CD4-positive, alpha-beta memory T cell (primary cell): ENCODE measurements around the gene SFPQ. TPM values are rescaled to one million over a fixed set of nuclear protein-coding genes. Genes with fewer than 3 reads are reported as not detected.

Experiments used
- CTCF ChIA-PET: fragments of 350-600 bp; sonication (Branson Sonifier 250); formaldehyde crosslinking; loops from one replicate; lab custom pipeline; 2021; ENCODE audit warnings: inconsistent platforms; ENCODE audit not compliant: partially characterized antibody; lab: Charles Lee
- POLR2A ChIA-PET: fragments of 350-600 bp; sonication (Branson Sonifier 250); formaldehyde crosslinking; loops from one replicate; lab custom pipeline; 2021; ENCODE audit not compliant: partially characterized antibody; lab: Charles Lee
- DNase-seq, 5 donors: peaks; one replicate each; pipeline versions ENCODE4 v3.0.0 to v3.0.0-alpha.2; 2020 to 2022; ENCODE audit warnings: mixed read lengths in 1 of 5
- H3K27ac ChIP-seq: one replicate; pipeline ENCODE4 v1.7.0; 2013; ENCODE audit warnings: low read depth, low read length
- H3K27me3 ChIP-seq: 2 replicates; pipeline ENCODE4 v1.7.0; 2013; ENCODE audit warnings: mild to moderate bottlenecking, low read length, moderate library complexity; ENCODE audit not compliant: insufficient read depth
- H3K36me3 ChIP-seq: 2 replicates; pipeline ENCODE4 v1.7.0; 2013; ENCODE audit warnings: mild to moderate bottlenecking, low read length, moderate library complexity; ENCODE audit not compliant: insufficient read depth
- H3K4me1 ChIP-seq: 2 replicates; pipeline ENCODE4 v1.7.0; 2013; ENCODE audit warnings: mild to moderate bottlenecking, low read length, moderate library complexity; ENCODE audit not compliant: insufficient read depth
- H3K4me3 ChIP-seq, 2 donors: one replicate each; pipeline ENCODE4 v1.7.0; 2013; ENCODE audit warnings: low read length in 2 of 2, mild to moderate bottlenecking in 1 of 2
- H3K9me3 ChIP-seq, 2 donors: one replicate each; pipeline ENCODE4 v1.7.0; 2013; ENCODE audit warnings: low read length in 2 of 2, control low read depth in 1 of 2; ENCODE audit not compliant: control insufficient read depth in 1 of 2
- H3K27ac Mint-ChIP-seq, 7 donors: one replicate each; pipeline ENCODE4 v1.8.0; 2020 to 2021; ENCODE audit warnings: mixed read lengths in 7 of 7, mild to moderate bottlenecking in 6 of 7, inconsistent platforms in 3 of 7, moderate library complexity in 3 of 7
- H3K27me3 Mint-ChIP-seq, 2 donors: one replicate each; pipeline ENCODE4 v1.8.0; 2020 to 2021; ENCODE audit warnings: mixed read lengths in 2 of 2
- H3K36me3 Mint-ChIP-seq, 2 donors: one replicate each; pipeline ENCODE4 v1.8.0; 2020 to 2021; ENCODE audit warnings: mixed read lengths in 2 of 2, inconsistent platforms in 1 of 2, mild to moderate bottlenecking in 1 of 2
- H3K4me1 Mint-ChIP-seq, 4 donors: one replicate each; pipeline ENCODE4 v1.8.0; 2020 to 2021; ENCODE audit warnings: mixed read lengths in 4 of 4, mild to moderate bottlenecking in 1 of 4
- H3K4me3 Mint-ChIP-seq, 8 donors: one replicate each; pipeline ENCODE4 v1.8.0; 2020 to 2021; ENCODE audit warnings: mixed read lengths in 8 of 8, mild to moderate bottlenecking in 7 of 8, moderate library complexity in 6 of 8, inconsistent platforms in 3 of 8
- H3K9me3 Mint-ChIP-seq, 8 donors: one replicate each; pipeline ENCODE4 v1.8.0; 2020 to 2021; ENCODE audit warnings: mixed read lengths in 8 of 8, mild to moderate bottlenecking in 5 of 8, inconsistent platforms in 3 of 8, moderate library complexity in 1 of 8
- intact Hi-C: fragments of 100-400 bp; cut with micrococcal nuclease; formaldehyde crosslinking; loops from one replicate; pipeline ENCODE4 v1.15.1; 2023
- polyA plus RNA-seq, 2 donors: library from polyadenylated mRNA; unstranded; fragments of 300-500 nt; fragmentation: Illumina TruSeq; gene quantifications; one replicate each; pipeline ENCODE4 v1.2.3, GENCODE V29; 2021
- total RNA-seq, 2 experiments: library from RNA; stranded (reverse); gene quantifications; one replicate each; pipeline ENCODE4 v1.2.3, GENCODE V29; 2021

Gene SFPQ
- total and polyA plus RNA-seq, 4 experiments from 2014 or later: 63.3 to 334 (median 238) TPM

GRCh38 chr1:35222322-35223083 is 29.6 kb upstream of the SFPQ start:
- H3K27me3 ChIP-seq: no peaks in the 10 kb centered on the region
- no peak overlapping the region for H3K4me3 Mint-ChIP-seq
- DNase-seq: no peak
- POLR2A ChIA-PET: no interaction called here
- H3K27ac Mint-ChIP-seq: no peak overlapping the region
- H3K4me3 ChIP-seq: no peak overlapping the region
- H3K4me1 ChIP-seq: no peaks in the 10 kb centered on the region
- no peaks in the 10 kb centered on the region for H3K9me3 ChIP-seq
- CTCF ChIA-PET: interaction anchor here (1.1 to 1.4 kb wide), 2 partner anchors 9 to 182 kb away, joined by 3 to 4 read pairs; no protein-coding TSS in a partner anchor
- intact Hi-C loops: no loop called here
- H3K4me1 Mint-ChIP-seq: no peaks in the 10 kb centered on the region
- H3K36me3 Mint-ChIP-seq: no peaks in the 10 kb centered on the region
- H3K27me3 Mint-ChIP-seq: peaks cover 2% of the 10 kb centered on the region in 2 donors
- H3K27ac ChIP-seq: no peak overlapping the region
- no peaks in the 10 kb centered on the region for H3K36me3 ChIP-seq
- peaks cover 0 to 1% (median 0%) of the 10 kb centered on the region in 8 donors for H3K9me3 Mint-ChIP-seq

GRCh38 chr1:35220976-35221375 is 28.0 kb upstream of the SFPQ start:
- ChIA-PET CTCF (no interaction called here), POLR2A (no interaction called here)
- no peaks in the 10 kb centered on the region for H3K4me1 ChIP-seq
- intact Hi-C loops: no loop called here
- peaks cover 0 to 1% (median 0%) of the 10 kb centered on the region in 8 donors for H3K9me3 Mint-ChIP-seq
- H3K27ac ChIP-seq: no peak overlapping the region
- peak in 4 of 5 donors; percentile 4 to 10 (median 8) for DNase-seq
- no peaks in the 10 kb centered on the region for H3K36me3 Mint-ChIP-seq
- no peaks in the 10 kb centered on the region for H3K27me3 ChIP-seq
- H3K27me3 Mint-ChIP-seq: peaks cover 0 to 2% of the 10 kb centered on the region in 2 donors
- H3K27ac Mint-ChIP-seq: no peak overlapping the region
- no peak overlapping the region for H3K4me3 Mint-ChIP-seq
- no peak overlapping the region for H3K4me3 ChIP-seq
- H3K9me3 ChIP-seq: no peaks in the 10 kb centered on the region
- no peaks in the 10 kb centered on the region for H3K36me3 ChIP-seq
- no peaks in the 10 kb centered on the region for H3K4me1 Mint-ChIP-seq

- H3K4me1 ChIP-seq: no peaks in the 10 kb centered on the region
- no peak overlapping the region for H3K4me3 ChIP-seq
- Mint-ChIP-seq H3K27me3 (peaks cover 0 to 2% of the 10 kb centered on the region in 2 donors), H3K9me3 (peaks cover 0 to 1% (median 0%) of the 10 kb centered on the region in 8 donors), H3K36me3 (no peaks in the 10 kb centered on the region), H3K27ac (no peak overlapping the region), H3K4me3 (no peak overlapping the region), H3K4me1 (peaks cover 0 to 4% (median 0%) of the 10 kb centered on the region in 4 donors)
- H3K36me3 ChIP-seq: no peaks in the 10 kb centered on the region
- intact Hi-C loops: no loop called here
- no peak overlapping the region for H3K27ac ChIP-seq
- POLR2A ChIA-PET: no interaction called here
- CTCF ChIA-PET: no interaction called here
- DNase-seq: no peak
- H3K9me3 ChIP-seq: no peaks in the 10 kb centered on the region
- no peaks in the 10 kb centered on the region for H3K27me3 ChIP-seq
Observed at GRCh38 chr1:35215346-35215745, 22.4 kb upstream of the SFPQ start.

- H3K9me3 ChIP-seq: no peaks in the 10 kb centered on the region
- CTCF ChIA-PET: interaction anchor here (0.8 kb wide), 1 partner anchor 8 kb away, joined by 4 read pairs; no protein-coding TSS in a partner anchor
- intact Hi-C loops: no loop called here
Observed at GRCh38 chr1:35211120-35211414, 18.1 kb upstream of the SFPQ start.

GRCh38 chr1:35210321-35211119 is 17.6 kb upstream of the SFPQ start:
- Histone ChIP-seq H3K4me3 (no peak overlapping the region), H3K27me3 (no peaks in the 10 kb centered on the region), H3K27ac (no peak overlapping the region), H3K9me3 (no peaks in the 10 kb centered on the region), H3K36me3 (no peaks in the 10 kb centered on the region), H3K4me1 (no peaks in the 10 kb centered on the region)
- ChIA-PET POLR2A (no interaction called here), CTCF (interaction anchor here (0.8 kb wide), 1 partner anchor 8 kb away, joined by 4 read pairs; no protein-coding TSS in a partner anchor)
- peak overlapping the region in 2 of 7 donors; percentile 42 to 46 for H3K27ac Mint-ChIP-seq
- H3K27me3 Mint-ChIP-seq: no peaks in the 10 kb centered on the region
- H3K36me3 Mint-ChIP-seq: no peaks in the 10 kb centered on the region
- peaks cover 0 to 1% (median 0%) of the 10 kb centered on the region in 8 donors for H3K9me3 Mint-ChIP-seq
- H3K4me3 Mint-ChIP-seq: no peak overlapping the region
- intact Hi-C loops: no loop called here
- peaks cover 0 to 4% (median 0%) of the 10 kb centered on the region in 4 donors for H3K4me1 Mint-ChIP-seq
- no peak for DNase-seq

More at GRCh38 chr1:35211120-35211414, 18.1 kb upstream of the SFPQ start:
- Mint-ChIP-seq H3K4me1 (peaks cover 0 to 4% (median 0%) of the 10 kb centered on the region in 4 donors), H3K4me3 (no peak overlapping the region), H3K9me3 (peaks cover 0 to 1% (median 0%) of the 10 kb centered on the region in 8 donors), H3K36me3 (no peaks in the 10 kb centered on the region), H3K27ac (no peak overlapping the region), H3K27me3 (no peaks in the 10 kb centered on the region)
- no peak for DNase-seq
- Histone ChIP-seq H3K27ac (no peak overlapping the region), H3K36me3 (no peaks in the 10 kb centered on the region), H3K27me3 (no peaks in the 10 kb centered on the region), H3K4me3 (no peak overlapping the region), H3K4me1 (no peaks in the 10 kb centered on the region)
- POLR2A ChIA-PET: no interaction called here

- H3K4me1 Mint-ChIP-seq: peaks cover 5 to 9% (median 7%) of the 10 kb centered on the region in 4 donors
- H3K27me3 Mint-ChIP-seq: peaks cover 0 to 3% of the 10 kb centered on the region in 2 donors
- DNase-seq: no peak
- ChIA-PET CTCF (interaction anchor here (0.7 to 3.8 kb wide), 6 partner anchors 8 to 359 kb away, joined by 3 to 54 read pairs (median 4); no protein-coding TSS in a partner anchor), POLR2A (no interaction called here)
- H3K27ac Mint-ChIP-seq: peak overlapping the region in 1 of 7 donors; percentile 42
- intact Hi-C loops: loop anchor here (2.0 to 5.0 kb wide), 2 partner anchors 344 to 572 kb away; no protein-coding TSS in a partner anchor
- Histone ChIP-seq H3K27ac (no peak overlapping the region), H3K4me3 (no peak overlapping the region), H3K4me1 (peaks cover 4% of the 10 kb centered on the region), H3K9me3 (no peaks in the 10 kb centered on the region), H3K27me3 (no peaks in the 10 kb centered on the region), H3K36me3 (no peaks in the 10 kb centered on the region)
- no peak overlapping the region for H3K4me3 Mint-ChIP-seq
- H3K9me3 Mint-ChIP-seq: peaks cover 0 to under 1% (median 0%) of the 10 kb centered on the region in 8 donors
- H3K36me3 Mint-ChIP-seq: no peaks in the 10 kb centered on the region
Observed at GRCh38 chr1:35203295-35203694, 10.3 kb upstream of the SFPQ start.
